Measurements from ENCODE around the gene NUP188.

Gene NUP188

GRCh38 chr9:129038109-129038852 is 90.8 kb downstream of the NUP188 start:
- no peak for DNase-seq
- Mint-ChIP-seq H3K4me3 (peak overlapping the region; percentile 91), H3K27ac (peak overlapping the region; percentile 49), H3K36me3 (peaks cover 12% of the 10 kb centered on the region), H3K9me3 (no peaks in the 10 kb centered on the region), H3K4me1 (peaks cover 32% of the 10 kb centered on the region), H3K27me3 (no peaks in the 10 kb centered on the region)
- CTCF ChIA-PET, result interaction anchor here (1.1 kb wide), 1 partner anchor 10 kb away, joined by 3 read pairs; the partner anchor contains the start of gene SH3GLB2

- H3K4me3 Mint-ChIP-seq, result no peak overlapping the region
- peaks cover 12% of the 10 kb centered on the region for H3K36me3 Mint-ChIP-seq
Measured at GRCh38 chr9:129040113-129040643, 92.7 kb downstream of the NUP188 start.

GRCh38 chr9:129042016-129042415 is 94.5 kb downstream of the NUP188 start:
- H3K36me3 Mint-ChIP-seq, result peaks cover 12% of the 10 kb centered on the region
- DNase-seq, result no peak
- no peak overlapping the region for H3K27ac Mint-ChIP-seq
- no peaks in the 10 kb centered on the region for H3K9me3 Mint-ChIP-seq
- CTCF ChIA-PET, result no interaction called here
- peaks cover 18% of the 10 kb centered on the region for H3K4me1 Mint-ChIP-seq
- no peak overlapping the region for H3K4me3 Mint-ChIP-seq
- no peaks in the 10 kb centered on the region for H3K27me3 Mint-ChIP-seq

More at GRCh38 chr9:129040113-129040643, 92.7 kb downstream of the NUP188 start:
- CTCF ChIA-PET, result interaction anchor here (1.1 kb wide), 1 partner anchor 12 kb away, joined by 3 read pairs; the partner anchor contains the start of gene SH3GLB2
- H3K4me1 Mint-ChIP-seq, result peaks cover 32% of the 10 kb centered on the region
- no peak overlapping the region for H3K27ac Mint-ChIP-seq
- no peak for DNase-seq
- H3K9me3 Mint-ChIP-seq, result no peaks in the 10 kb centered on the region
- H3K27me3 Mint-ChIP-seq, result no peaks in the 10 kb centered on the region

- H3K27me3 Mint-ChIP-seq, result no peaks in the 10 kb centered on the region
- no peaks in the 10 kb centered on the region for H3K4me1 Mint-ChIP-seq
- H3K4me3 Mint-ChIP-seq, result no peak overlapping the region
- CTCF ChIA-PET, result interaction anchor here (0.5 kb wide), 1 partner anchor 392 kb away, joined by 3 read pairs; no protein-coding TSS in a partner anchor
- no peak for DNase-seq
- H3K9me3 Mint-ChIP-seq, result no peaks in the 10 kb centered on the region
- H3K27ac Mint-ChIP-seq, result no peak overlapping the region
- peaks cover 12% of the 10 kb centered on the region for H3K36me3 Mint-ChIP-seq
Measured at GRCh38 chr9:129052592-129052991, 105.1 kb downstream of the NUP188 start.

GRCh38 chr9:129053020-129053419 is 105.5 kb downstream of the NUP188 start:
- H3K4me3 Mint-ChIP-seq, result no peak overlapping the region
- CTCF ChIA-PET, result interaction anchor here (0.5 kb wide), 1 partner anchor 393 kb away, joined by 3 read pairs; no protein-coding TSS in a partner anchor
- no peak overlapping the region for H3K27ac Mint-ChIP-seq
- no peaks in the 10 kb centered on the region for H3K9me3 Mint-ChIP-seq
- H3K4me1 Mint-ChIP-seq, result no peaks in the 10 kb centered on the region
- H3K27me3 Mint-ChIP-seq, result no peaks in the 10 kb centered on the region
- peaks cover 12% of the 10 kb centered on the region for H3K36me3 Mint-ChIP-seq
- no peak for DNase-seq

GRCh38 chr9:129054163-129054851 is 106.8 kb downstream of the NUP188 start:
- Mint-ChIP-seq H3K4me1 (no peaks in the 10 kb centered on the region), H3K27ac (no peak overlapping the region), H3K9me3 (no peaks in the 10 kb centered on the region), H3K4me3 (no peak overlapping the region), H3K27me3 (no peaks in the 10 kb centered on the region), H3K36me3 (peaks cover 5% of the 10 kb centered on the region)
- CTCF ChIA-PET, result interaction anchor here (1.1 kb wide), 1 partner anchor 88 kb away, joined by 3 read pairs; no protein-coding TSS in a partner anchor
- DNase-seq, result no peak

All from activated naive CD4-positive, alpha-beta T cell treated with anti-CD3 and anti-CD28 coated beads, Interleukin-2, amount 10 ng/mL, durations not matched to agents 7 days and 5 days (primary cell).